GM12878 (cell line): ENCODE measurements around the gene HERC5. TPM values are rescaled to one million over a fixed set of nuclear protein-coding genes. Genes with fewer than 3 reads are reported as not detected.

Experiments
- ATAC-seq: fragments of 200-7000 bp; cut with Tn5 transposase; 3 replicates; pipeline ENCODE4 v1.9.1; 2020; ENCODE audit warnings: mild to moderate bottlenecking, moderate library complexity
- BruUV-seq: library from RNA; stranded (reverse); fragments of 400-500 nt; replicated peaks from 2 replicates; lab custom pipeline; 2021; lab: Mats Ljungman, UMichigan
- CTCF ChIA-PET: fragments of 300-600 bp; sonication (Branson Sonifier 250); formaldehyde crosslinking; extraction: SDS; loops from one replicate; lab custom pipeline; 2021; ENCODE audit warnings: inconsistent platforms; lab: Yijun Ruan, JAX
- POLR2A ChIA-PET: fragments of 350-600 bp; formaldehyde crosslinking; extraction: SDS; loops from one replicate; lab custom pipeline; 2021; ENCODE audit warnings: inconsistent platforms; lab: Charles Lee
- RAD21 ChIA-PET: fragments of 300-600 bp; sonication (Branson Sonifier 250); formaldehyde crosslinking; loops from one replicate; lab custom pipeline; 2023; ENCODE audit warnings: antibody characterized with exemption; ENCODE audit not compliant: unreplicated experiment; lab: Charles Lee
- SMC1A ChIA-PET: fragments of 300-600 bp; sonication (Branson Sonifier 250); formaldehyde crosslinking; loops from one replicate; lab custom pipeline; 2023; ENCODE audit not compliant: unreplicated experiment, uncharacterized antibody; lab: Charles Lee
- DNase-seq: peaks from one replicate; pipeline ENCODE4 v3.0.0-alpha.2; 2011; ENCODE audit warnings: low read depth, low spot score
- FAIRE-seq: peaks from 3 replicates; lab custom pipeline; 2011; peaks lifted over from hg19 to GRCh38; lab: Jason Lieb, UNC
- H2AFZ ChIP-seq: 2 replicates; pipeline ENCODE4 v1.6.0; 2011; ENCODE audit warnings: low read depth, low read length, control low read depth; ENCODE audit not compliant: control insufficient read depth
- H3K27ac ChIP-seq: 2 replicates; pipeline ENCODE4 v1.5.1; 2011; ENCODE audit warnings: control low read depth; ENCODE audit not compliant: control insufficient read depth, insufficient read depth
- H3K27me3 ChIP-seq, 2 experiments: replicated peaks in 1 of 2; 2 replicates each; pipeline versions ENCODE4 v1.6.0 to v1.6.1; 2011; ENCODE audit warnings: low read length in 1 of 2; ENCODE audit not compliant: control insufficient read depth in 2 of 2, insufficient read depth in 2 of 2
- H3K36me3 ChIP-seq, 2 experiments: 2 replicates each; pipeline ENCODE4 v1.5.1; 2011; ENCODE audit warnings: low read length in 1 of 2; ENCODE audit not compliant: control insufficient read depth in 2 of 2, insufficient read depth in 2 of 2
- H3K4me1 ChIP-seq: 2 replicates; pipeline ENCODE4 v1.6.1; 2011; ENCODE audit warnings: mild to moderate bottlenecking, low read length, moderate library complexity, mixed read lengths; ENCODE audit not compliant: control insufficient read depth, insufficient read depth
- H3K4me2 ChIP-seq: 2 replicates; pipeline ENCODE4 v1.6.0; 2011; ENCODE audit warnings: control low read depth; ENCODE audit not compliant: control insufficient read depth, insufficient read depth
- H3K4me3 ChIP-seq: fragments of 200-600 bp; sonication (generic); 2 replicates; pipeline ENCODE4 v1.5.1; 2016
- H3K79me2 ChIP-seq: 2 replicates; pipeline ENCODE4 v1.6.0; 2011; ENCODE audit warnings: low read length; ENCODE audit not compliant: control insufficient read depth, insufficient read depth
- H3K9ac ChIP-seq: 2 replicates; pipeline ENCODE4 v1.8.0; 2011; ENCODE audit warnings: low read length, control low read depth, mixed read lengths; ENCODE audit not compliant: control insufficient read depth, insufficient read depth
- H3K9me3 ChIP-seq: replicated peaks from 3 replicates; pipeline ENCODE4 v1.5.1; 2011; ENCODE audit warnings: mild to moderate bottlenecking, low read length; ENCODE audit not compliant: control insufficient read depth, insufficient read depth
- H4K20me1 ChIP-seq: 2 replicates; pipeline ENCODE4 v1.6.0; 2011; ENCODE audit not compliant: control insufficient read depth, insufficient read depth
- BRCA1 ChIP-seq: IDR thresholded peaks from 2 replicates; pipeline ENCODE4 v1.6.1; 2011; ENCODE audit warnings: low read depth, low read length, improper control_type of control experiment
- CHD1 ChIP-seq: IDR thresholded peaks from 2 replicates; pipeline ENCODE4 v1.6.1; 2012; ENCODE audit warnings: low read depth, low read length, improper control_type of control experiment
- CREM ChIP-seq: IDR thresholded peaks from 2 replicates; pipeline ENCODE4 v1.6.1; 2014; ENCODE audit warnings: antibody characterized with exemption, low read depth
- ELK1 ChIP-seq: IDR thresholded peaks from 2 replicates; pipeline ENCODE4 v1.6.1; 2012; ENCODE audit warnings: low read depth, low read length, improper control_type of control experiment
- FOS ChIP-seq: IDR thresholded peaks from 3 replicates; pipeline ENCODE4 v1.6.1; 2011; ENCODE audit warnings: borderline replicate concordance; ENCODE audit not compliant: insufficient read length; ENCODE audit errors: extremely low read depth
- HDAC2 ChIP-seq: fragments of 200-600 bp; sonication (generic); IDR thresholded peaks from 2 replicates; pipeline ENCODE4 v1.6.1; 2017
- KDM1A ChIP-seq: fragments of 200-600 bp; sonication (generic); IDR thresholded peaks from 2 replicates; pipeline ENCODE4 v1.6.1; 2016; ENCODE audit warnings: borderline replicate concordance
- MTA3 ChIP-seq: IDR thresholded peaks from 2 replicates; pipeline ENCODE4 v1.6.1; 2012; ENCODE audit warnings: low read length, inconsistent platforms, borderline replicate concordance
- NFIC ChIP-seq: IDR thresholded peaks from 2 replicates; pipeline ENCODE4 v1.6.1; 2012; ENCODE audit warnings: low read depth, mild to moderate bottlenecking, inconsistent platforms, low read length, moderate library complexity
- NR2C2 ChIP-seq: IDR thresholded peaks from 2 replicates; pipeline ENCODE4 v1.6.1; 2011; ENCODE audit warnings: borderline replicate concordance, low read depth; ENCODE audit not compliant: control insufficient read depth, insufficient read length
- POLR2A ChIP-seq: IDR thresholded peaks from 2 replicates; pipeline ENCODE4 v1.6.1; 2011; ENCODE audit warnings: low read depth, mild to moderate bottlenecking, low read length
- SMARCA5 ChIP-seq: fragments of 450-650 bp; IDR thresholded peaks from 2 replicates; pipeline ENCODE4 v1.6.1; 2017; ENCODE audit warnings: mild to moderate bottlenecking
- SRF ChIP-seq, 2 experiments: IDR thresholded peaks; 2 replicates each; pipeline ENCODE4 v1.6.1; 2011; ENCODE audit warnings: low read depth in 2 of 2, low read length in 2 of 2, mild to moderate bottlenecking in 1 of 2, moderate library complexity in 1 of 2
- SUZ12 ChIP-seq: fragments of 200-600 bp; sonication (generic); IDR thresholded peaks from one replicate; pipeline ENCODE4 v1.6.1; 2018; ENCODE audit warnings: antibody characterized with exemption, mild to moderate bottlenecking; ENCODE audit not compliant: unreplicated experiment
- YBX1 ChIP-seq: fragments of 450-650 bp; IDR thresholded peaks from 2 replicates; pipeline ENCODE4 v1.6.1; 2016; ENCODE audit warnings: antibody characterized with exemption
- WGBS: methylation state at CpG from one replicate; pipeline ENCODE4 v1.1.6; 2016; ENCODE audit warnings: low lambda C conversion rate; ENCODE audit not compliant: insufficient replicate concordance, insufficient coverage; ENCODE audit errors: missing lambda C conversion rate; 5-methylcytosine and 5-hydroxymethylcytosine counted together
- in situ Hi-C: fragments of 300-500 bp; cut with MboI; formaldehyde crosslinking; loops from 9 replicates; pipeline ENCODE4 v1.14.3; 2018; ENCODE audit warnings: mixed read lengths
- intact Hi-C: fragments of 100-400 bp; cut with micrococcal nuclease; formaldehyde crosslinking; loops from one replicate; pipeline ENCODE4 v1.14.2; 2022; ENCODE audit not compliant: unreplicated experiment
- polyA plus RNA-seq, 11 experiments: library from polyadenylated mRNA; depleted of rRNA in 4 of 11; unstranded in 6 of 11; stranded (reverse) in 5 of 11; fragments of >200 nt; fragmentation: Nextera tagmentation in 4 of 11; fragmentation: Illumina TruSeq in 1 of 11; extraction: Ambion mirVana in 4 of 11; extraction: Trizol in 1 of 11; gene quantifications; 1 replicate in 1 of 11; 2 replicates in 10 of 11; pipeline versions ENCODE4 v1.2.1 to v1.2.3, GENCODE V29; 2011 to 2016; ENCODE audit warnings: inconsistent platforms in 2 of 11, missing spikeins in 2 of 11, low read depth in 1 of 11
- total RNA-seq, 4 experiments: library from RNA; depleted of rRNA in 3 of 4; stranded (reverse); fragments of >200 nt in 3 of 4; fragmentation: Illumina TruSeq in 1 of 4; extraction: Trizol in 1 of 4; gene quantifications; 2 replicates each; pipeline versions ENCODE4 v1.2.1 to v1.2.3, GENCODE V29; 2013 to 2021

HERC5 gene
- total and polyA plus RNA-seq, 10 of the 15 experiments (the other 5 are each of a cell fraction or from before 2014, with no cell fraction given): 12.5 to 60.7 (median 25.1) TPM

- TF ChIP-seq ELK1 (no peak), NFIC (no peak), SUZ12 (no peak), MTA3 (no peak), NR2C2 (no peak), YBX1 (no peak), BRCA1 (no peak), CREM (no peak), POLR2A (no peak)
These were observed 1.3 kb downstream of the HERC5 start (continued) for GRCh38 chr4:88458104-88458740.

GRCh38 chr4:88465653-88466192, 8.8 kb downstream of the HERC5 start:
- H3K4me1 ChIP-seq: peaks cover 7% of the 10 kb centered on the region; the same call in 1 of the 2 replicates
- H4K20me1 ChIP-seq: no peaks in the 10 kb centered on the region
- H3K4me2 ChIP-seq: no peak overlapping the region
- no peak for TF ChIP-seq YBX1
- no peak for TF ChIP-seq SMARCA5
- TF ChIP-seq CHD1: no peak
- TF ChIP-seq SRF (IDR thresholded peaks at IDR 0.05; ENCODE audit: low read depth in 2 of 2, low read length in 2 of 2): no peak
- TF ChIP-seq KDM1A: no peak
- no peak for TF ChIP-seq HDAC2
- TF ChIP-seq FOS: no peak
- H3K27ac ChIP-seq: no peak overlapping the region
- ATAC-seq: no peak
- RAD21 ChIA-PET: no interaction called here
- POLR2A ChIA-PET: interaction anchor here (0.7 kb wide), 1 partner anchor 18 kb away, joined by 3 read pairs; no protein-coding TSS in a partner anchor
- H3K9me3 ChIP-seq: no peaks in the 10 kb centered on the region
- 94% methylated on average over 1 of the region's 1 CpG for WGBS
- no peaks in the 10 kb centered on the region; the same call in 1 of the 2 replicates for H3K79me2 ChIP-seq
- in situ Hi-C loops (no loop called here), intact Hi-C loops (no loop called here)
- CTCF ChIA-PET: interaction anchor here (0.6 kb wide), 1 partner anchor 48 kb away, joined by 4 read pairs; no protein-coding TSS in a partner anchor
- no TSS peak for BruUV-seq
- H3K27me3 ChIP-seq: no peaks in the 10 kb centered on the region
- no peak overlapping the region for H3K4me3 ChIP-seq
- no peak overlapping the region for H3K9ac ChIP-seq
- no peak for FAIRE-seq
- SMC1A ChIA-PET: interaction anchor here (1.3 kb wide), 1 partner anchor 9 kb away, joined by 6 read pairs; the partner anchor contains the start of gene HERC5
- H3K36me3 ChIP-seq: peaks cover 0 to 55% of the 10 kb centered on the region in 2 experiments; a peak in 2 of 4 replicates
- H2AFZ ChIP-seq: no peak overlapping the region
- no peak for DNase-seq
